GM18502 (cell line): ENCODE data around the gene PRDM15.
A peak's percentile ranks its signal among the peaks of the same experiment; 100 is the strongest.

Source experiments
- ATAC-seq: cut with Tn5 transposase; IDR thresholded peaks from one replicate; pipeline ENCODE4 v1.9.1; 2021; ENCODE audit warnings: mild to moderate bottlenecking; ENCODE audit not compliant: unreplicated experiment, poor library complexity

The PRDM15 gene, protein sequence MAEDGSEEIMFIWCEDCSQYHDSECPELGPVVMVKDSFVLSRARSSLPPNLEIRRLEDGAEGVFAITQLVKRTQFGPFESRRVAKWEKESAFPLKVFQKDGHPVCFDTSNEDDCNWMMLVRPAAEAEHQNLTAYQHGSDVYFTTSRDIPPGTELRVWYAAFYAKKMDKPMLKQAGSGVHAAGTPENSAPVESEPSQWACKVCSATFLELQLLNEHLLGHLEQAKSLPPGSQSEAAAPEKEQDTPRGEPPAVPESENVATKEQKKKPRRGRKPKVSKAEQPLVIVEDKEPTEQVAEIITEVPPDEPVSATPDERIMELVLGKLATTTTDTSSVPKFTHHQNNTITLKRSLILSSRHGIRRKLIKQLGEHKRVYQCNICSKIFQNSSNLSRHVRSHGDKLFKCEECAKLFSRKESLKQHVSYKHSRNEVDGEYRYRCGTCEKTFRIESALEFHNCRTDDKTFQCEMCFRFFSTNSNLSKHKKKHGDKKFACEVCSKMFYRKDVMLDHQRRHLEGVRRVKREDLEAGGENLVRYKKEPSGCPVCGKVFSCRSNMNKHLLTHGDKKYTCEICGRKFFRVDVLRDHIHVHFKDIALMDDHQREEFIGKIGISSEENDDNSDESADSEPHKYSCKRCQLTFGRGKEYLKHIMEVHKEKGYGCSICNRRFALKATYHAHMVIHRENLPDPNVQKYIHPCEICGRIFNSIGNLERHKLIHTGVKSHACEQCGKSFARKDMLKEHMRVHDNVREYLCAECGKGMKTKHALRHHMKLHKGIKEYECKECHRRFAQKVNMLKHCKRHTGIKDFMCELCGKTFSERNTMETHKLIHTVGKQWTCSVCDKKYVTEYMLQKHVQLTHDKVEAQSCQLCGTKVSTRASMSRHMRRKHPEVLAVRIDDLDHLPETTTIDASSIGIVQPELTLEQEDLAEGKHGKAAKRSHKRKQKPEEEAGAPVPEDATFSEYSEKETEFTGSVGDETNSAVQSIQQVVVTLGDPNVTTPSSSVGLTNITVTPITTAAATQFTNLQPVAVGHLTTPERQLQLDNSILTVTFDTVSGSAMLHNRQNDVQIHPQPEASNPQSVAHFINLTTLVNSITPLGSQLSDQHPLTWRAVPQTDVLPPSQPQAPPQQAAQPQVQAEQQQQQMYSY

DNA sequence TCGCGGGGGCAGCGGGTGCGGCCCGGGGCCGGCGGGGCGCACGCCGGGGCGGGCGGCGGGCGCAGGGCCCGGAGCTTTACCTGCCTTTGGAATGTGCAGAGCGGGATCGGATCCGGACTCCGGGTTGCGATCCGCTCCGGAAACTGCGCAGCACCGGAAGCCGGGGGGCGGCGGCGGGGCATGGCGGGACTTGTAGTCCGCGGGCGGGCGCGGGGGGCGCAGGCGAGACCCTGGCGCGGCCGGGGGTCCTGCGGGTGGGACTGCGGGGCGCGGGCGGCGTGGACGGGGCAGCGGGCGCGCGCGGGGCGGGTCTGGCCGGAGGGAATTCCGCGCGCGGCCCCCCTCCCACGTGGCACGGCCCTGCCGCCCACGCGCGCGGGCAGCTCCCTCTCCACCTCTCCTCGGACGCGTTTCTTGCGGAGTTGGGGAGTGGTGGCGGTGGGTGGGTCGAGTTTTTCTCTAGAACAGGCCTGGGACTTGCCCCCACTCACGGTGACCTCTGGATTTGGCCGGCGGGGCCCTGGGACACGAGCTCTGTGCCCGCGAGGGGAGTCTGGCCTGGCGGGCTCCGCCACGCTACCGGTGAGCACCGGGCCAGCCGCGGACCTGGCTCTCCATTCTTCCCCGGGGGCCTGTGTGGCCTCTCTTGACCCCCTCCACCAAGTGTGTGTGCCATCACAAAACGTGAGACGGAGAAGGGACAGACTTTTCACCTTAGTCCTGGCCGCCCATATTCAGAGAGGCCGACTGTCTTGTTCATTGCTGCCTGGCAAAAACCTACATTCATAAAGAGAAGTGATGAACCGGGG is at the start of gene PRDM15:
Gene PRDM15, minus strand, starts transcription at position 155 of the 809 bp plus-strand sequence. CDS start 18,981 bp downstream, outside the sequence.
- peak; percentile 69 for ATAC-seq

DNA sequence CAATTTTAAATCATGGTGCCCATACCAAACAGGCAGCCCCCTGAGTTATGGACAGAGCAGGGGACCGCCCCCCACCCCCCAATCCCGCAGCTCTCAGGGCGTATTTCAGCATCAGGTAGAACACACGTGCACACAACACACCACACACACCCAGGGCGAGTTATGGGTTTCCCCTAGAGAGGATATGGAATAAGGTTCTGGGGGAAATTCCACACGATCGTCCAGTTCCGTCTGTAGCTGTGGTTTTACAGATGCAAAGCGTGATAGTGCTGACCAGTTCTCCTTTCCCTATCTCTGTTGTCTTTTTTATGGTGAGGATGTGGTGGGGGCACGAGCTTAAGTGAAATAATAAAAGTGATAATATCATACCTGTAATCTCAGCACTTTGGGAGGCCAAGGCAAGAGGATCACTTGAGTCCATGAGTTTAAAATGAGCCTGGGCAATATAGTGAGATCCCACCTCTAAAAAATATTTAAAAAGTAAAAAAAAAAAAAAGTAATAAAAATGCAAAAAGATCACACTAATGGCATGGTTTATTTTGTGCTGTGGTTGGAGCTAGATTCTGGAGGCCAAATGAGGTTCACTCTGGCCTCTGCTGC is 49.6 kb upstream of the PRDM15 start:
- ATAC-seq, result peak; percentile 57

DNA sequence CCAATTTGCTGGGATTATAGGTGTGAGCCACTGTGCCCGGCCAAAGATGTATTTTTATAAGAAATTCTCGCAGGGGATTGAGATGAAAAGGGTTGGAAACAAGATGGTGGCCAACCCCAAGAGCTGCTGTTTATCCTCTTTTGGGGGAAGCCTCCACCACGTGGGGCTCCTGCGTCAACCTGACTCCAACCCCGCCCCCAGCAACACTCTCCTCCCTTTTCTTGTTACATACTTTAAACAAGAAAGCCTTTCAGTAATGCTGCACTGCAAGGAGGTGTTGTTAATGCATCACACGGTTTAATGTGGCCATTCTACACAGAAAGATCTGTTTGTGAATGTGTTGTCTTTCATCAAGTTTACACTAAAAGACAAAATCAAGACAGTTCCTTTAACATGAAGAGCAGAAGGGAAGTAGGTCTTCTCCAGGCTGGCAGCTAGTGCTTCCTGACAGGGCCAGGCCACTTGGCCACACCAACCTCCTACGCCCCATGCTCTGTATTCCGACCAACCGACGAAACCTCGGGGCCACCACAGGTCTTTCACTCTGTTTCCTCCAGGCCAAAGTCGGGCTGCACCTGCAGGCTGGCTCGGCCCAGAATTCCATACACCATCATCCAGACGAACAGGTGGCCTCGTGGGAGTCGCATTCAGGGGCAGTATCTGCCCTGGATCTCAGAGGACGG is 48.7 kb upstream of the PRDM15 start:
- no peak for ATAC-seq

DNA sequence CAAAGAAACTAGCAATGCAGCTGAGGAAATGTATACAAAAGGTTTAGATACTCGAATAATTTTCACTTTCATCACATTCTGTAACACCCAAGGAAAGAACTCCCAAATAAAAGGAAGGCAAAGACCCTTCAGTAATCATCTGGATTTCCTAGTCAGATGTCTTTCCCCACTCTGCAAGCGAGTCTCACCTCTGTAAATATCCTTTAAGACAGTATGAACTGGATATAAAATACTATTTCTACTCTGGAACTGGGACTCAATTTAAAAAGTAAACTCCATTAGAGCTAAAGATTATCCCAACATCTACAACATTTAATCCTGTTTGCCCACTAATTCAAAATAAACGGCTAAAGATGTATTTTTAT is 47.6 kb upstream of the PRDM15 start:
- ATAC-seq, result no peak

DNA sequence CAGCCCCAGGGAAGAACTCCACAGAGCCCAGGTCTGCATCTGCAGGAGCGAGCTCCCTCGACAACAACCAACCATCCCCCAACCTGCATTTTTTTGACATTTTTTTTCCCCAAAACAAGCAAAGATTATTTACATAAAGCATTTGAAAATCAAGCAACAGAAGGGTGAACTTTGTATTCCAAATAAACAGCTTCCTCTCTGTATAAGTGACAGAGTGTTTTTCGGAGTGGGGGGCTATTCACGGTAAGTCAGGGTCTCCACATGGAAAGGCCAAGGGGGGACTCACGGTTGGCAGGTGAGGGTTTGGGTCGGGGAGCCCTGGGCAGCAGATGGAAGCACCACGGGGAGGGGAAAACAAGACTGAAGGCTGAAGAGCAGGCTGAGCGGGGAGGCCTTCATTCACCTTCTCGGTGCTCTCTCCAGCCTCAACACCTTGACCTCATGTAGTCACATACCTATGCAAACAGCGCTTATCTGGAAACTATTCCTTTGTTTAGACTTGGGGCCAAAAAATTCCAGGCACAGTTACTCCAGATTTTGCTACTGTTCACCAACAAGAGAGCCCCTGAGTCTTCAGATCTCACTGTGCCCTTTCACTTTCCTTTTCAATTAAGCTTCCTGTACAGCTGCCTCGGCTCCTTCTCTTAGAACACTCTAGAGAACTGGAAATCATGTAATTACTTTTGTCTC is 47.1 kb upstream of the PRDM15 start:
- no peak for ATAC-seq

DNA sequence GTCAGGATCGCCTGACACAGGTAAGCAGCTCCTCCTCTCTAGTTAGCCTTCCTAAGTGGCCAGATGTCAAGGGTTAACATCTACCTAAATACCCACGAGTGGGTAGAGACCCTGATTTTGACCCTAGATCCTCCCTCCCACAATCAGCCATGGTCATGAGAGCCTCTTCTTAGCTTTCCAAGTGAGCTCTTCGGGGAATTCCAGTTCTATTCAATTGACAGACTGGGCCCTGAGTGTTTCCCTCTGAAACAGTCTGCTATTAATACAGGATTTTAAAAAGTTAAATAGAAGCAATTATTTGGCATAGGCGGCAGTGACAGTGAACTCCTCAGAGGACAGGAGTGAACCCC is 46.6 kb upstream of the PRDM15 start:
- ATAC-seq, result no peak

DNA sequence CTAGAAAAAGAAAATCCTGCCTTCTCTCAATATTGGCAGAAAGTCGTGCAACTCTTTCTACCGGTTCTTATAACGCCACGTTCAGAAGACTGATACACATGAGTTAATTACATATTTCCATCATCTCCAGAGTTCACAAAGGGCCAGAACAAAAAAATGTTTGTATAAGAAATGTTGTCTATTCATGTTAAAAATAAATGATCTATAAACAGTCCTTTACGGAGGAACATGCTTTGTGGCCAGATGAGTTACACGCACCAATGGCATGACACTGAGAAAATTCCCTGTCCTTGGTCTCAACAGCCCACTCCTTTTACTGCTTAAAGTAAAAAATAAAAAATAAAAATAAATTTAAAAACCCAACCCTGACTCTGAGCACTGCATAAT is 45.2 kb upstream of the PRDM15 start:
- ATAC-seq, result no peak

DNA sequence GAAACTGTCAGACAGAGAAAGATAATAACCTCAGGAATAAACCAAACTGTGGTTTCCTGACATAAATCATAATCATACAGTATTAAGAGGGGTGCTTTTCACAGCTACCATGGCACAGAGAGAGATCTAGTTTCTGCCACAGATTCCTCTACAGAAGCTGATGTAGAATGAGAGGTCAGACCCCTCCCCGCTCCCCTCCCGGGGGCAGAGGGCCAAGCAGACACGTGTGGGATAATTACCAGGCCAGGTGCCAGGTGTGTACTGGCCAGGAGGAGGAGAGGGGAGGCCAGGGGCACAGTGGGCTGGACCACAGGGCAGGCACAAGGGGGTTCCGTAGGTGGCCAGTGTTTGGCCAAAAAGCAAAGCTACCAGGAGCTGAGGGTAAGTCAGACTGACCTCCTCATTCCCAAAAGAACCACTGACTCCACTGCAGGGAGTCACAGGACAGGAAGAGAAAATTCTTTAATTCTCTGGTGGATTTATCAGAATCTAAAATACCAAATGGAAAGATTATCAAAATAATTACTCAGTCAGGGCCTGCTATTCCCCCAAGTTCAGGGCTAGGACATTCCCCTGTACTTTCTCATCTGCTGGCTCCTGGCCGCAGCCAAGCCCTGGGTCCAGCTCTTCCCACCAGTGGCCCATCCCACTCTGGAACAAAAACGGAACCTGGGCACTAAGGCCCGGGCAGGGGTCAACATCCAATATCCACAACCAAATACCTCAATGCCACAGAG is 44.7 kb upstream of the PRDM15 start:
- ATAC-seq, result no peak

DNA sequence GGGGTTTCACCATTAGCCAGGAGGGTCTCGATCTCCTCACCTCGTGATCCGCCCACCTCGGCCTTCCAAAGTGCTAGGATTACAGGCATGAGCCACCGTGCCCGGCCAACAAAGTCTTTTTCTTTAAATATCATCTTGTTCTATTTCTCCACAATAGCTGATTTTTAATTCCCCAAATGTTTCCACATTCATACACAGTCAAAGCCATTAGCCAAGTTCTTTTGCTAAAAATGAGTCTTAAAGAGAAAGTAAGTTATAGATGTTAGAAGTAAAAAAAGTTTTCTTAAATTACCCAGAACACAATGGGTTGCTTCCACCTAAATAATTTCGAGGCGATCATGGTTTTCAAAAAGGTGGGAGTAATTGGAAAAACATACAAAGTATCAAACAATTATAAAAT is 44.0 kb upstream of the PRDM15 start:
- no peak for ATAC-seq

DNA sequence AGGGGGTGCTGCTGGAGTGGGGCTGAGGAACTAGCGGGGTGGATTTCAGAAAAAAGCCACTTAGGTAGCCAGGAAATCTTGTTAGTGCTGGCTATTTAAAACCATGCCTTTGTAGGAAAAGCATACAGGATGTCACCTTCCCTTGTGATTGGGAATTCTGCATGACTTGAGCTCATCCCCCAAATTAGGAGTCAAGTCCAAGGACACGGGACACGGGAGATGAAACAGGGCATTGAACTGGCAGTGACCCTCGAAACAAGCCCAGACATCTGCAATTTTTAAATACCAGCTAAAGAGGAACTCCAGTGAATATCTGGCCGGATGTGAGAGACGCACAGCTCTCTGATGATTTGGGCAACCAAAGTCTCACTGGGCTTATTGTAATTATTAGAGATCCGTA is 41.9 kb upstream of the PRDM15 start:
- no peak for ATAC-seq

DNA sequence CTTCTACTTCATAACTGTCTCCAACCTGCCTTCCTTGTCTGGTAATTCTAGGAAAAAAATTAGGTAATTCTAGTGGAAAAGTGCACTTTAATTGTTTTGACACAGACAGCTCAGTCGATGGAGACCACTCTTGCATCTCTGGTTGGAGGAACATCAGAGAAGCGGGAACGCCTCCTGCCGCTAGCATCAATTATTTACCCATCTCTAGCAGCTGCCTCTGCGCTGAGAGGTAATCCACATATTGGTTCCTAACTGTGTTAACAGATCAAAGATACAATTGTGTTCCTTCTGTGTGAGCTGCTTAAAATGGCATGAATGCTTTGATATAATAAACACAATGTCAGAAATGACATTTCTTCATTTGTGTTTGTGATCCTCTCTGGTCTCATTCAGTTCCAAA is 41.3 kb upstream of the PRDM15 start:
- ATAC-seq, result no peak

DNA sequence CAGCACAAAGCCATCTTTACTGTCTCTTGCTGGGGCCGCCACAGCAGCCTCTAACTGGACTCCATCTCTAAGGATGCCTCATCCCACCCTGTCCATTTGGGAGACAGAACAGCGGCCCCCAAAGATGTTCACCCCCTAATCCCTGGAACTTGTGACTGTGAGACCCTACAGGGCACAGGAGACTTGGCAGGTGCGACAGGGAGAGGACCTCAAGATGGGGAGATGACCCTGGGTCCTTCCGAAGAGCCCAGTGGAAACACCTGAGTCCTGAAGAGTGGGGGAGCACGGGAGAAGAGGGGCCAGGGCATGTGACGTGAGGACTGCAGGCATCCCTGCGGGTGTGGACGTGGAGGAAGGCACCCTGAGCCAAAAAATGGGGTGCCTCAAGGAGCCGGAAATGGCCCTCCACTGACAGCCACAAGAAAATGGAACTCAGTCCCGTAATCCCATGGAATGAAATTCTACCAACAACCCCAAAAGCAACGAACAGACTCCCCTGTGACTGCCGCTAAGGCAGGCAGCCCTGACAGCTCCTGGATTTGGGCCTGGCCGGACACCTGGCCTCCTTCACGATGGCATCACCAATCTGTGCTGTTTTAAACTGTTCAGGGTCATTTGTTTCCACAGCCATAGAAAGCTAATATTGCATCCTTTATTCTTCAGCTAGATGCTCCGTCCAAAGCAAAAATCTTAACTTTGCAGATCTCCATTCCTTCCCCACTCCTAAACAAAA is 40.7 kb upstream of the PRDM15 start:
- ATAC-seq, result no peak

DNA sequence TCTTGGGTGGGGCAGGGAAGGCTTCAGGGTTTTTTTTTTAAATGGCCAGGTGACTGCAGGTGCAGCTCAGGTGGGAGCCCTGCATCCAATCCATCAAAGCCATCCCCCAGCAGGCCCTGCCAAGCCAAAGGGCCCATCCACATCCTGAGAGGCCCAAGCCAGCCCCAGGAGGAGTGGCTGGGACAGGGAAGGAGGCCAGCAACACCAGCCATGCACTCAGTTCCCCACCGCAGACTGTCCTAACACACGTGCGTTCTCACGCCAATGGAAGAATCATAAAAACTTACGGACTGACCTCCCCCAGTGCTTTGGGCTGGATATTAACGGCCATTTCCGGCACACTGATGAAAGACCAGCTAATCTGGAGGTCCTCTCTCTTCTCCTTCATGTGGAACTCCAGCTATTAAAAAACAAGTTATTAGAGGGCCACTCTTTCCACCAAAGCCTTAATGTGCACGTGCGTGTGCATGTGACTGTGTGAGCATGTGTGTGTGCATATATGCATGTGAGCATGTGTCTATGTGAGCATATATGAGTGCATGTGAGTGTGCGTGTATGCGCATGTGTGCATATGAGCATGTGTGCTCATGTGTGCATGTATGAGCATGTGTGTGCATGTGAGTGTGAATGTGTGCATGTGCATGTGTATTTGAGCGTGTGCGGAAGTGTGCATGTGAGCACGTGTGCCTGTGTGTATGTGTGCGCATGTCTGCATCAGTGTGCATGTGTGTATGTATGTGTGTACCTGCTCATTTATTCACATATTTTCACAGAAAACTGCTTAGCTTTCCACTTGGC is 39.6 kb upstream of the PRDM15 start:
- ATAC-seq, result no peak

DNA sequence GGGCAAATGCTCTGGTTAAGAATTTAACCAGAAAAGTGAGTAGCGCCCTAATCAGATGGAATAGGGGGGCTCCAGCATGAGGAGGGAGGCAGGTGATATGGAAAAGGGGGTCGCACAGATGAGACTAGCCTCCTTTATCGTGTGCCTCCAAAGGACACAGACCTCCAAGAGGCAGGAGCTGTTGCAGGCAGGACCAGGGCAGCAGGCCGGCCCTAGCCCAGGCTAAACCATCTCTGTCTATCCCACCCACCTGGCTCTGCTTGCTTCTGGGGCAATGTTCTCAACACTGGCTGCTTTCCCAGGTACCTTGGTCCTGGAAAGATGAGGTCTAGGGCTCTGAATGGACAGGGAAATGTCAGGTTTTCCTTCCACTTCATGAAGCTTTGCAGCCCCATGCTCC is 38.4 kb upstream of the PRDM15 start:
- no peak for ATAC-seq

DNA sequence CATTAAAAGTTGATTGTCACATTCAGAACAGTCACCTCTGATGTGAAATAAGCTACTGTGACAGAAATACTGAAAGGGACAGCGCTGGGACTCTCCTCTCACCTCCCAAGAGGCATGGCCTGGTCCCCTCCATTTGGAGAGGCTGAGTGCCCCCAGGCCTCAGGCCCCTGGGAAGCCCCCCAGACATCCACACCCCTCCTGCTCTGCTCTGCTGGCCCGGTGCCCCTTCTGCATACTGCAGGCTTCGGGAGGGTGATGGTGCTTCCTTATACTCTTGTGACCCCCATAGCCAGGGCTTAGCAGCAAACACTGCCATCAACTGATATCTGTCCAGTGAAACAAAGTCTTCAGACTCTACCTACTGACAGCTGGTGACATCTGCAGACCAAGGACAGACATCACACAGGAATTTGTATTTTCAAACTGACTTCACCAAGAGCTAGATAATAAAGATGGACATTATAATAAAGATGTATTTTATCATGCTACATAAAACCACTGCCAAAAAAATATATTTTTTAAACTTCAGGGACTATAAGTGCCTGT is 37.8 kb upstream of the PRDM15 start:
- ATAC-seq, result no peak

DNA sequence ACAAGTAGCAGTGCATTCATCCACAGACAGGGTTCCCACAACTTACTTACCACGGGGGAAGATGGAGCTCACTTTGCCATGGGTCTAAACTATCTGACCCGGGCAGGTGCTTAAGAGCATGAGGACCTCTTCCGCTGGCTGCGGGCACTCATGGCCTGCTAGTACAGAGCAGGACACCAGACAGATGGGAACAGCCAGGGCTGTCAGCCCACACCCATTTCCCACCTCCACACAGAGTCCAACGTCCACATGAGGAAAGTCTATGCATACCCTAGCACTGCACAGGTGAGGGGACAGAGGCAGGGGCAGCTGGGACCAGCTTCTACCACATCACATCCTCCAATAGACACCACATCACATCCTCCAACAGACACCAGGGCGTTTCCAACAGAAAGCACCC is 35.8 kb upstream of the PRDM15 start:
- no peak for ATAC-seq
